Right atrium auricular region (tissue), 2 donors: Measurements from ENCODE around the gene RHEB. TPM values are rescaled to one million over a fixed set of nuclear protein-coding genes. Genes with fewer than 3 reads are reported as not detected.

ENCODE experiments used
- DNase-seq: peaks from one replicate; pipeline ENCODE4 v3.0.0-alpha.2; 2019; ENCODE audit warnings: low spot score
- H3K27ac ChIP-seq, 2 donors: fragments of 200-600 bp; sonication (generic); 1 replicate in 1 of 2; 2 replicates in 1 of 2; pipeline ENCODE4 v1.5.1; 2016 to 2019
- H3K27me3 ChIP-seq, 2 donors: fragments of 200-600 bp; sonication (generic); one replicate each; pipeline versions ENCODE4 v1.5.1 to v1.6.0; 2017 to 2019
- H3K36me3 ChIP-seq: fragments of 200-600 bp; sonication (generic); one replicate; pipeline ENCODE4 v1.5.1; 2016
- H3K4me1 ChIP-seq, 2 donors: fragments of 200-600 bp; sonication (generic); one replicate each; pipeline versions ENCODE4 v1.5.1 to v1.6.0; 2017 to 2019
- H3K4me3 ChIP-seq, 2 donors: fragments of 200-600 bp; sonication (generic); 1 replicate in 1 of 2; 2 replicates in 1 of 2; pipeline ENCODE4 v1.5.1; 2017 to 2019; ENCODE audit warnings: mild to moderate bottlenecking in 1 of 2, moderate library complexity in 1 of 2
- H3K9me3 ChIP-seq, 2 donors: fragments of 200-600 bp; sonication (generic); one replicate each; pipeline ENCODE4 v1.5.1; 2019
- CTCF ChIP-seq, 2 donors: fragments of 200-600 bp; sonication (generic); IDR thresholded peaks; one replicate each; pipeline ENCODE4 v1.5.1; 2019; ENCODE audit warnings: antibody characterized with exemption in 2 of 2
- total RNA-seq, 2 donors: library from RNA; depleted of rRNA; stranded (reverse); fragments of >200 nt; gene quantifications; one replicate each; pipeline ENCODE4 v1.1.0, GENCODE V29; 2016

RHEB gene
- total RNA-seq, 2 donors from 2014 or later, result 77.9 to 128 TPM

- H3K4me3 ChIP-seq, result no peak overlapping the region
- DNase-seq, result no peak
- no peaks in the 10 kb centered on the region for H3K9me3 ChIP-seq
- H3K27ac ChIP-seq, result no peak overlapping the region
- H3K36me3 ChIP-seq, result peaks cover 5% of the 10 kb centered on the region
- no peak for TF ChIP-seq CTCF (IDR thresholded peaks at IDR 0.05)
- no peaks in the 10 kb centered on the region for H3K27me3 ChIP-seq
- peaks cover 0 to 12% of the 10 kb centered on the region in 2 donors for H3K4me1 ChIP-seq
These were observed 31.1 kb upstream of the RHEB start for GRCh38 chr7:151550656-151551286.

- peaks cover 0 to 12% of the 10 kb centered on the region in 2 donors for H3K4me1 ChIP-seq
- no peak for DNase-seq
These were observed 29.9 kb upstream of the RHEB start for GRCh38 chr7:151549644-151550043.

DNA sequence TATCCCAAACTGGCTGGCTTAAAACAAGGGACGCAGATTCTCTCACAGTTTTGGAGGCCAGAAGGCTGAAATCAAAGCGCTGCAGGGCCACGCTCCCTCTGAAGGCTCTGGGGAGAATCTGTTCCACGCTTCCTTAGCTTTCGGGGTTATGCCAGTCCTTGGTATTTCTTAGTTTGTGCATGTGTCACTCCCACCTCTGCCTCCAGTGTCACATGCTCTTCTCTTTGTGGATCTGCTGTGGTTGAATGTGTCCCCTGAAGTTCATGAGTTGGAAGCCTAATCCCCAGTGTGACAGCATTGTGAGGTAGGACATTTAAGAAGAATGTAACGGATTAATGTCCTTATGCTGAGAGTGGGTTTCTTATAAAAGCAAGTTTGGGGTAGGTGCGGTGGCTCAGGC is 29.4 kb upstream of the RHEB start:
- no peaks in the 10 kb centered on the region for H3K27me3 ChIP-seq
- no peak for DNase-seq
- no peaks in the 10 kb centered on the region for H3K36me3 ChIP-seq
- H3K9me3 ChIP-seq, result no peaks in the 10 kb centered on the region
- TF ChIP-seq CTCF (IDR thresholded peaks at IDR 0.05), result no peak
- no peak overlapping the region for H3K27ac ChIP-seq
- H3K4me1 ChIP-seq, result peaks cover 0 to 12% of the 10 kb centered on the region in 2 donors
- H3K4me3 ChIP-seq, result no peak overlapping the region

More at GRCh38 chr7:151549644-151550043, 29.9 kb upstream of the RHEB start:
- Histone ChIP-seq H3K27me3 (no peaks in the 10 kb centered on the region), H3K27ac (no peak overlapping the region), H3K36me3 (no peaks in the 10 kb centered on the region), H3K9me3 (no peaks in the 10 kb centered on the region), H3K4me3 (no peak overlapping the region)
- TF ChIP-seq CTCF (IDR thresholded peaks at IDR 0.05), result no peak

DNA sequence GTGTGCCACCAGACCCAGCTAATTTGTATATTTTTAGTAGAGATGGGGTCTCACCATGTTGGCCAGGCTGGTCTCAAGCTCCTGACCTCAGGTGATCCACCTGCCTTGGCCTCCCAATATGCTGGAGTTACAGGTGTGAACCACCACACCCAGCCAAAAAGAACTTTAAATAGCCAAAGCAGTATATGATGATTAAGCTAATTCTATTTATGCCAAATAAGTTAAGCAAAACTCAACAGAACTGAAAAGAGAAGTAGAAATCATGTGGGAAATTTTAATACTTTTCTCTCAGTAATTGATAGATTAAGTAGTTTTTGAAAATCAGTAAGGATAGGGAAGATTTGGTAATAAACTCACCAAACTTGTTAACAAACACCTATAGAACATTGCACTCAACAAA is 24.5 kb upstream of the RHEB start:
- H3K9me3 ChIP-seq, result no peaks in the 10 kb centered on the region
- DNase-seq, result no peak

GRCh38 chr7:151542606-151543130 is 23.0 kb upstream of the RHEB start:
- no peak for DNase-seq
- Histone ChIP-seq H3K27me3 (no peaks in the 10 kb centered on the region), H3K4me1 (peaks cover 0 to 17% of the 10 kb centered on the region in 2 donors), H3K36me3 (no peaks in the 10 kb centered on the region), H3K4me3 (no peak overlapping the region), H3K9me3 (no peaks in the 10 kb centered on the region), H3K27ac (no peak overlapping the region)
- no peak for TF ChIP-seq CTCF (IDR thresholded peaks at IDR 0.05)

More for the DNA sequence above, 24.5 kb upstream of the RHEB start:
- Histone ChIP-seq H3K4me1 (peaks cover 0 to 2% of the 10 kb centered on the region in 2 donors), H3K36me3 (no peaks in the 10 kb centered on the region), H3K27ac (no peak overlapping the region), H3K4me3 (no peak overlapping the region), H3K27me3 (no peaks in the 10 kb centered on the region)
- TF ChIP-seq CTCF (IDR thresholded peaks at IDR 0.05), result no peak
